ENCODE results near the gene NECTIN4.
"Not testable (repeated sequence)": the region's sequence is repeated elsewhere in the genome, so short reads cannot be mapped to it uniquely, and the experiment has no call there.

The NECTIN4 gene

GRCh38 chr1:161115961-161116360 lies 26.6 kb upstream of the NECTIN4 start:
- H3K27me3 ChIP-seq (ENCODE audit: control insufficient read depth in 1 of 2, insufficient read depth in 1 of 2, low read length in 2 of 2); H2BK15ac ChIP-seq (ENCODE audit: low read depth, poor library complexity, severe bottlenecking); H2BK5ac ChIP-seq (ENCODE audit: low read depth, low read length, poor library complexity, severe bottlenecking); H3K23ac ChIP-seq (ENCODE audit: low read length in 2 of 2); H4K91ac ChIP-seq (ENCODE audit: low read length); H2BK12ac ChIP-seq (ENCODE audit: low read length in 2 of 2); H3K4me2 ChIP-seq (ENCODE audit: low read length, poor library complexity, severe bottlenecking); H2BK120ac ChIP-seq (ENCODE audit: low read depth, low read length); H2AFZ ChIP-seq (ENCODE audit: low read depth, low read length); H3K18ac ChIP-seq (ENCODE audit: low read depth in 1 of 2, low read length in 2 of 2); H3K4ac ChIP-seq (ENCODE audit: low read depth in 1 of 2, low read length in 2 of 2); H3K9me3 ChIP-seq (ENCODE audit: control insufficient read depth, low read length); H3K9ac ChIP-seq (ENCODE audit: low read length); DNase-seq; H2AK5ac ChIP-seq (ENCODE audit: low read length, severe bottlenecking); H3K79me1 ChIP-seq (replicated peaks; ENCODE audit: low read length, poor library complexity, severe bottlenecking); H3K14ac ChIP-seq (ENCODE audit: low read length in 2 of 2); H4K8ac ChIP-seq (ENCODE audit: low read length): not testable (repeated sequence)
- Histone ChIP-seq H3K36me3 (ENCODE audit: control insufficient read depth in 1 of 2, insufficient read depth in 2 of 2, low read depth in 1 of 2, low read length in 2 of 2) (peaks cover 15 to 39% of the 10 kb centered on the region in 2 experiments), H3K4me3 (ENCODE audit: insufficient read depth in 1 of 2, low read depth in 1 of 2, low read length in 2 of 2) (peak overlapping the region in 1 of 2 experiments; percentile 100), H3K27ac (ENCODE audit: low read length, poor library complexity, severe bottlenecking) (peak overlapping the region; percentile 19), H3K4me1 (ENCODE audit: control insufficient read depth, insufficient read depth, low read depth, low read length) (peaks cover 25% of the 10 kb centered on the region)
- 97% methylated on average over 6 of the region's 6 CpGs for WGBS

GRCh38 chr1:161115132-161115711 lies 25.9 kb upstream of the NECTIN4 start:
- Histone ChIP-seq H2BK5ac (ENCODE audit: low read depth, low read length, poor library complexity, severe bottlenecking) (no peak overlapping the region), H3K14ac (ENCODE audit: low read length in 2 of 2) (no peak overlapping the region), H2BK12ac (ENCODE audit: low read length in 2 of 2) (no peak overlapping the region), H3K36me3 (ENCODE audit: control insufficient read depth in 1 of 2, insufficient read depth in 2 of 2, low read depth in 1 of 2, low read length in 2 of 2) (peaks cover 9 to 32% of the 10 kb centered on the region in 2 experiments), H2AFZ (ENCODE audit: low read depth, low read length) (no peak overlapping the region), H3K27me3 (ENCODE audit: control insufficient read depth in 1 of 2, insufficient read depth in 1 of 2, low read length in 2 of 2) (no peaks in the 10 kb centered on the region), H3K4me3 (ENCODE audit: insufficient read depth in 1 of 2, low read depth in 1 of 2, low read length in 2 of 2) (no peak overlapping the region), H3K18ac (ENCODE audit: low read depth in 1 of 2, low read length in 2 of 2) (no peak overlapping the region), H3K4me2 (ENCODE audit: low read length, poor library complexity, severe bottlenecking) (no peak overlapping the region), H2BK120ac (ENCODE audit: low read depth, low read length) (no peak overlapping the region), H4K91ac (ENCODE audit: low read length) (no peak overlapping the region), H3K27ac (ENCODE audit: low read length, poor library complexity, severe bottlenecking) (peak overlapping the region; percentile 13), H3K79me1 (replicated peaks; ENCODE audit: low read length, poor library complexity, severe bottlenecking) (peaks cover 5% of the 10 kb centered on the region), H3K4ac (ENCODE audit: low read depth in 1 of 2, low read length in 2 of 2) (no peak overlapping the region), H4K8ac (ENCODE audit: low read length) (no peak overlapping the region), H2BK15ac (ENCODE audit: low read depth, poor library complexity, severe bottlenecking) (no peak overlapping the region), H3K9ac (ENCODE audit: low read length) (no peak overlapping the region), H3K23ac (ENCODE audit: low read length in 2 of 2) (no peak overlapping the region), H3K4me1 (ENCODE audit: control insufficient read depth, insufficient read depth, low read depth, low read length) (peaks cover 20% of the 10 kb centered on the region), H3K9me3 (ENCODE audit: control insufficient read depth, low read length) (no peaks in the 10 kb centered on the region), H2AK5ac (ENCODE audit: low read length, severe bottlenecking) (no peak overlapping the region)
- WGBS, result 64% methylated on average over 12 of the region's 12 CpGs
- DNase-seq, result peak; percentile 84

GRCh38 chr1:161114556-161114955 lies 25.2 kb upstream of the NECTIN4 start:
- Histone ChIP-seq H3K4me2 (ENCODE audit: low read length, poor library complexity, severe bottlenecking) (no peak overlapping the region), H2BK120ac (ENCODE audit: low read depth, low read length) (no peak overlapping the region), H3K27ac (ENCODE audit: low read length, poor library complexity, severe bottlenecking) (no peak overlapping the region), H3K18ac (ENCODE audit: low read depth in 1 of 2, low read length in 2 of 2) (no peak overlapping the region), H2BK5ac (ENCODE audit: low read depth, low read length, poor library complexity, severe bottlenecking) (no peak overlapping the region), H3K79me1 (replicated peaks; ENCODE audit: low read length, poor library complexity, severe bottlenecking) (peaks cover 8% of the 10 kb centered on the region), H3K4me1 (ENCODE audit: control insufficient read depth, insufficient read depth, low read depth, low read length) (peaks cover 18% of the 10 kb centered on the region), H2BK12ac (ENCODE audit: low read length in 2 of 2) (no peak overlapping the region), H3K14ac (ENCODE audit: low read length in 2 of 2) (no peak overlapping the region), H2AK5ac (ENCODE audit: low read length, severe bottlenecking) (no peak overlapping the region), H3K36me3 (ENCODE audit: control insufficient read depth in 1 of 2, insufficient read depth in 2 of 2, low read depth in 1 of 2, low read length in 2 of 2) (peaks cover 14 to 29% of the 10 kb centered on the region in 2 experiments), H3K4ac (ENCODE audit: low read depth in 1 of 2, low read length in 2 of 2) (no peak overlapping the region), H3K9me3 (ENCODE audit: control insufficient read depth, low read length) (no peaks in the 10 kb centered on the region), H3K23ac (ENCODE audit: low read length in 2 of 2) (no peak overlapping the region), H3K27me3 (ENCODE audit: control insufficient read depth in 1 of 2, insufficient read depth in 1 of 2, low read length in 2 of 2) (no peaks in the 10 kb centered on the region), H4K8ac (ENCODE audit: low read length) (no peak overlapping the region), H4K91ac (ENCODE audit: low read length) (no peak overlapping the region), H3K9ac (ENCODE audit: low read length) (peak overlapping the region; percentile 2), H2BK15ac (ENCODE audit: low read depth, poor library complexity, severe bottlenecking) (no peak overlapping the region), H2AFZ (ENCODE audit: low read depth, low read length) (no peak overlapping the region), H3K4me3 (ENCODE audit: insufficient read depth in 1 of 2, low read depth in 1 of 2, low read length in 2 of 2) (no peak overlapping the region)
- DNase-seq, result peak; percentile 22
- 100% methylated on average over 1 of the region's 2 CpGs for WGBS

GRCh38 chr1:161113915-161114314 lies 24.6 kb upstream of the NECTIN4 start:
- no peak overlapping the region for H2BK12ac ChIP-seq (ENCODE audit: low read length in 2 of 2)
- peaks cover 3% of the 10 kb centered on the region for H3K79me1 ChIP-seq (replicated peaks; ENCODE audit: low read length, poor library complexity, severe bottlenecking)
- no peak overlapping the region for H4K91ac ChIP-seq (ENCODE audit: low read length)
- no peak overlapping the region for H3K4me2 ChIP-seq (ENCODE audit: low read length, poor library complexity, severe bottlenecking)
- H2BK120ac ChIP-seq (ENCODE audit: low read depth, low read length), result no peak overlapping the region
- 98% methylated on average over 1 of the region's 1 CpG for WGBS
- no peak overlapping the region for H3K4me3 ChIP-seq (ENCODE audit: insufficient read depth in 1 of 2, low read depth in 1 of 2, low read length in 2 of 2)
- no peak overlapping the region for H2AFZ ChIP-seq (ENCODE audit: low read depth, low read length)
- H3K18ac ChIP-seq (ENCODE audit: low read depth in 1 of 2, low read length in 2 of 2), result no peak overlapping the region
- DNase-seq, result no peak
- H3K27me3 ChIP-seq (ENCODE audit: control insufficient read depth in 1 of 2, insufficient read depth in 1 of 2, low read length in 2 of 2), result no peaks in the 10 kb centered on the region
- peaks cover 13% of the 10 kb centered on the region for H3K4me1 ChIP-seq (ENCODE audit: control insufficient read depth, insufficient read depth, low read depth, low read length)
- no peak overlapping the region for H4K8ac ChIP-seq (ENCODE audit: low read length)
- H3K27ac ChIP-seq (ENCODE audit: low read length, poor library complexity, severe bottlenecking), result no peak overlapping the region
- no peaks in the 10 kb centered on the region for H3K9me3 ChIP-seq (ENCODE audit: control insufficient read depth, low read length)
- H3K9ac ChIP-seq (ENCODE audit: low read length), result peak overlapping the region; percentile 2
- H3K14ac ChIP-seq (ENCODE audit: low read length in 2 of 2), result no peak overlapping the region
- H2BK5ac ChIP-seq (ENCODE audit: low read depth, low read length, poor library complexity, severe bottlenecking), result no peak overlapping the region
- H2AK5ac ChIP-seq (ENCODE audit: low read length, severe bottlenecking), result no peak overlapping the region
- H3K4ac ChIP-seq (ENCODE audit: low read depth in 1 of 2, low read length in 2 of 2), result no peak overlapping the region
- peaks cover 10 to 31% of the 10 kb centered on the region in 2 experiments for H3K36me3 ChIP-seq (ENCODE audit: control insufficient read depth in 1 of 2, insufficient read depth in 2 of 2, low read depth in 1 of 2, low read length in 2 of 2)
- no peak overlapping the region for H2BK15ac ChIP-seq (ENCODE audit: low read depth, poor library complexity, severe bottlenecking)
- H3K23ac ChIP-seq (ENCODE audit: low read length in 2 of 2), result no peak overlapping the region
